Fibroblast of lung (primary cell): ENCODE results near the gene ESRP2. TPM values are rescaled to one million over a fixed set of nuclear protein-coding genes. Genes with fewer than 3 reads are reported as not detected.

Experiments used
- DNase-seq, 2 donors: peaks; one replicate each; pipeline versions ENCODE4 v3.0.0 to v3.0.0-alpha.2; 2010; ENCODE audit warnings: low read depth in 2 of 2
- H2AFZ ChIP-seq: 2 replicates; pipeline ENCODE4 v1.5.1; 2012; ENCODE audit warnings: low read length, control low read depth, inconsistent platforms
- H3K27ac ChIP-seq: 2 replicates; pipeline ENCODE4 v1.5.1; 2011; ENCODE audit warnings: low read length, control low read depth; ENCODE audit not compliant: insufficient read depth
- H3K27me3 ChIP-seq: 2 replicates; pipeline ENCODE4 v1.5.1; 2011; ENCODE audit warnings: mild to moderate bottlenecking, low read length; ENCODE audit not compliant: control insufficient read depth, insufficient read depth
- H3K36me3 ChIP-seq: 2 replicates; pipeline ENCODE4 v1.5.1; 2011; ENCODE audit warnings: low read length; ENCODE audit not compliant: control insufficient read depth, insufficient read depth
- H3K4me1 ChIP-seq: 2 replicates; pipeline ENCODE4 v1.5.1; 2011; ENCODE audit warnings: low read length; ENCODE audit not compliant: control insufficient read depth, insufficient read depth; ENCODE audit errors: extremely low read depth
- H3K4me2 ChIP-seq: 2 replicates; pipeline ENCODE4 v1.5.1; 2011; ENCODE audit warnings: low read length, control low read depth; ENCODE audit not compliant: insufficient read depth; ENCODE audit errors: extremely low read depth
- H3K4me3 ChIP-seq, 4 experiments: fragments of 200-600 bp in 1 of 4; sonication (generic) in 1 of 4; replicated peaks in 1 of 4; 2 replicates each; pipeline ENCODE4 v1.5.1; 2011 to 2016; ENCODE audit warnings: low read length in 4 of 4, low read depth in 3 of 4, mild to moderate bottlenecking in 3 of 4, control low read depth in 2 of 4, inconsistent platforms in 1 of 4, mixed read lengths in 1 of 4; ENCODE audit not compliant: insufficient read depth in 1 of 4; ENCODE audit errors: control extremely low read depth in 1 of 4
- H3K79me2 ChIP-seq: 2 replicates; pipeline ENCODE4 v1.5.1; 2012; ENCODE audit warnings: mild to moderate bottlenecking, low read length, inconsistent platforms; ENCODE audit not compliant: control insufficient read depth, insufficient read depth
- H3K9ac ChIP-seq: 2 replicates; pipeline ENCODE4 v1.5.1; 2011; ENCODE audit warnings: mild to moderate bottlenecking, low read length, control low read depth; ENCODE audit not compliant: insufficient read depth
- H3K9me3 ChIP-seq: 2 replicates; pipeline ENCODE4 v1.5.1; 2012; ENCODE audit warnings: low read depth, low read length; ENCODE audit not compliant: control insufficient read depth, insufficient read depth
- H4K20me1 ChIP-seq: 2 replicates; pipeline ENCODE4 v1.5.1; 2011; ENCODE audit warnings: low read length; ENCODE audit not compliant: control insufficient read depth, insufficient read depth; ENCODE audit errors: extremely low read depth
- EZH2 ChIP-seq: IDR thresholded peaks from 2 replicates; pipeline ENCODE4 v1.5.1; 2012; ENCODE audit warnings: low read length, control low read depth, mild to moderate bottlenecking; ENCODE audit errors: missing control alignments
- polyA minus RNA-seq: library from RNA; depleted of rRNA, polyadenylated mRNA; stranded (reverse); fragments of >200 nt; gene quantifications from 2 replicates; pipeline ENCODE4 v1.2.3, GENCODE V29; 2011; ENCODE audit warnings: low replicate concordance
- polyA plus RNA-seq, 2 donors: library from polyadenylated mRNA; depleted of rRNA in 1 of 2; stranded (reverse) in 1 of 2; unstranded in 1 of 2; fragments of >200 nt; gene quantifications; 2 replicates each; pipeline ENCODE4 v1.2.1, GENCODE V29; 2011 to 2012; ENCODE audit warnings: missing spikeins in 1 of 2
- total RNA-seq: library from RNA; depleted of rRNA; stranded (reverse); fragments of >200 nt; gene quantifications from 2 replicates; pipeline ENCODE4 v1.2.1, GENCODE V29; 2014
- TF ChIP-seq, protein P1 (sequence below), 2 donors: IDR thresholded peaks in 1 of 2; conservative IDR thresholded peaks in 1 of 2; 1 replicate in 1 of 2; 2 replicates in 1 of 2; pipeline ENCODE4 v1.5.1; 2011 to 2012; ENCODE audit warnings: low read length in 2 of 2, control low read depth in 1 of 2, inconsistent platforms in 1 of 2, low read depth in 1 of 2, mild to moderate bottlenecking in 1 of 2

Gene ESRP2
- under 0.01 and 0.17 TPM in 2 replicates for total RNA-seq
- polyA plus RNA-seq = 0.08 and 0.10 TPM in 2 replicates
- polyA plus RNA-seq (2012) = 0.03 and 0.12 TPM in 2 replicates
- polyA minus RNA-seq = not detected in 2 replicates

DNA sequence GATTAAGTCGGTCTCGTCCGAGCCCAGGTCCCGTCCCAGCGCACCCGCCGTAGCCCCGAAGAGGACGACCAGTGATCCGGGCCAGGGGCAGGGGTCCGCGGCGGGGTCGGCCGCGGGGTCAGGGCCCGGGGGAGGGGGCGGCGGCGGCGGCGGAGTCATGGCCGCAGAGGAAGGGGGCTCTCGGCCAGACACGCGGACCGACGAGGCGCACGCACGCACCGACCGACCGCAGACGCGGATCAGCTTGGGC lies at the start of gene ESRP2:
TSS of gene ESRP2 (minus strand) at position 241 of the 250 bp plus-strand sequence. CDS start at position 159, 82 bp downstream.
- no peak for DNase-seq
- H3K27me3 ChIP-seq = no peaks in the 10 kb centered on the region
- no peaks in the 10 kb centered on the region for H3K9me3 ChIP-seq
- H3K4me3 ChIP-seq = peak within 1 kb of the TSS; percentile 33 to 64 (median 48)
- H3K9ac ChIP-seq = peak within 1 kb of the TSS; percentile 51
- peak within 1 kb of the TSS; percentile 84 for H3K4me2 ChIP-seq
- H3K36me3 ChIP-seq = no peaks in the 10 kb centered on the region
- peak within 1 kb of the TSS; percentile 67 for H3K27ac ChIP-seq
- no peaks in the 10 kb centered on the region for H3K79me2 ChIP-seq
- TF ChIP-seq, protein P1, sequence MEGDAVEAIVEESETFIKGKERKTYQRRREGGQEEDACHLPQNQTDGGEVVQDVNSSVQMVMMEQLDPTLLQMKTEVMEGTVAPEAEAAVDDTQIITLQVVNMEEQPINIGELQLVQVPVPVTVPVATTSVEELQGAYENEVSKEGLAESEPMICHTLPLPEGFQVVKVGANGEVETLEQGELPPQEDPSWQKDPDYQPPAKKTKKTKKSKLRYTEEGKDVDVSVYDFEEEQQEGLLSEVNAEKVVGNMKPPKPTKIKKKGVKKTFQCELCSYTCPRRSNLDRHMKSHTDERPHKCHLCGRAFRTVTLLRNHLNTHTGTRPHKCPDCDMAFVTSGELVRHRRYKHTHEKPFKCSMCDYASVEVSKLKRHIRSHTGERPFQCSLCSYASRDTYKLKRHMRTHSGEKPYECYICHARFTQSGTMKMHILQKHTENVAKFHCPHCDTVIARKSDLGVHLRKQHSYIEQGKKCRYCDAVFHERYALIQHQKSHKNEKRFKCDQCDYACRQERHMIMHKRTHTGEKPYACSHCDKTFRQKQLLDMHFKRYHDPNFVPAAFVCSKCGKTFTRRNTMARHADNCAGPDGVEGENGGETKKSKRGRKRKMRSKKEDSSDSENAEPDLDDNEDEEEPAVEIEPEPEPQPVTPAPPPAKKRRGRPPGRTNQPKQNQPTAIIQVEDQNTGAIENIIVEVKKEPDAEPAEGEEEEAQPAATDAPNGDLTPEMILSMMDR (conservative IDR thresholded peaks at IDR 0.05 in 1 of 2, IDR thresholded peaks at IDR 0.05 in 1 of 2; ENCODE audit: low read depth in 1 of 2, low read length in 2 of 2) = no peak
- no peak for TF ChIP-seq EZH2
- peaks cover 9% of the 10 kb centered on the region for H3K4me1 ChIP-seq
- H2AFZ ChIP-seq = peak within 1 kb of the TSS; percentile 64
- no peaks in the 10 kb centered on the region for H4K20me1 ChIP-seq

DNA sequence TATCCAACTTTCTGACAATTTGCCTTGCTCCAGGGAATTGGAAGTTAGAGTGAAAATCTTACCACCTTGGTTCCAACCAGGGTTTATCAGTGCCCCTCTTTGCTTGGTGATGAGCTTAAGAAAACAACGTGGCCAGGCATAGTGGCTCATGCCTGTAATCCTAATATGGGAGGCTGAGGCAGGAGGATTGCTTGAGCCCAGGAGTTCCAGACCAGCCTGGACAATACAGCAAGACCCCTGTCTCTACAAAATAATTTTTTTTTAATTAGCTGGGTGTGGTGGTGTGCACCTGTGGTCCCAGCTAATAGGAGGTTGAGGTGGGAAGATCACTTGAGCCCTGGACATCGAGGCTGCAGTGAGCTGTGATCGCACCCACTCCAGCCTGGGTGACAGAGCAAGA lies 49.8 kb upstream of the ESRP2 start:
- Histone ChIP-seq H3K27me3 (no peaks in the 10 kb centered on the region), H3K79me2 (peaks cover 6% of the 10 kb centered on the region), H3K27ac (no peak overlapping the region), H3K4me3 (no peak overlapping the region), H3K9ac (no peak overlapping the region), H3K9me3 (no peaks in the 10 kb centered on the region), H3K36me3 (peaks cover 6% of the 10 kb centered on the region), H3K4me2 (no peak overlapping the region), H3K4me1 (peaks cover 10% of the 10 kb centered on the region), H4K20me1 (no peaks in the 10 kb centered on the region), H2AFZ (no peak overlapping the region)
- no peak for DNase-seq
- TF ChIP-seq, protein P1 (conservative IDR thresholded peaks at IDR 0.05 in 1 of 2, IDR thresholded peaks at IDR 0.05 in 1 of 2; ENCODE audit: low read depth in 1 of 2, low read length in 2 of 2) = no peak
- no peak for TF ChIP-seq EZH2

DNA sequence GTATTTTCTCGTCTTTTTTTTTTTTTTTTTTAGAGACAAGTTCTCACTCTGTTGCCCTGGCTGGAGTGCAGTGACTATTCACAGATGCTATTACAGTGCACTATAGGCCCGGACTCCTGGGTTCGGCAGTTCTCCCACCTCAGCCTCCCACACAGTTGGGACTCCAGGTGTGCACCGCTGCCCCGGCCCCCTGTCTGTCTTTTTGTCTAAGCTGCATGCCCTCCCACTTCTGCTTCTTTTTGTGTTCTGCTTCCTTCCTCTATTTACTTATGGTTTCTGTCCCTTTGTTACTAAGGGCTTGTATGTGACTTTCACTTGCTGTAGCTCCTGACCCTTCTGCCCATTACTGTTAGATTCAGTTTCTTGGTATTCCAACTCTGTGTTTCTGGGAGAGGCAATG lies 48.9 kb upstream of the ESRP2 start:
- H3K9me3 ChIP-seq = no peaks in the 10 kb centered on the region
- no peak overlapping the region for H3K4me3 ChIP-seq
- DNase-seq = no peak
- no peaks in the 10 kb centered on the region for H4K20me1 ChIP-seq
- TF ChIP-seq, protein P1 (conservative IDR thresholded peaks at IDR 0.05 in 1 of 2, IDR thresholded peaks at IDR 0.05 in 1 of 2; ENCODE audit: low read depth in 1 of 2, low read length in 2 of 2) = no peak
- TF ChIP-seq EZH2 = no peak
- peaks cover 6% of the 10 kb centered on the region for H3K36me3 ChIP-seq
- H3K9ac ChIP-seq = no peak overlapping the region
- H3K27ac ChIP-seq = no peak overlapping the region
- H3K4me2 ChIP-seq = no peak overlapping the region
- H3K27me3 ChIP-seq = no peaks in the 10 kb centered on the region
- H3K79me2 ChIP-seq = peaks cover 6% of the 10 kb centered on the region
- peaks cover 10% of the 10 kb centered on the region for H3K4me1 ChIP-seq
- no peak overlapping the region for H2AFZ ChIP-seq
